Type B pancreatic cell (in vitro differentiated cells): Measurements from ENCODE around the gene SHC1. TPM values are rescaled to one million over a fixed set of nuclear protein-coding genes. Genes with fewer than 3 reads are reported as not detected.

ENCODE experiments used
- DNase-seq: peaks from one replicate; pipeline ENCODE4 v3.0.0; 2021; ENCODE audit warnings: mixed read lengths; ENCODE audit not compliant: unreplicated experiment; ENCODE audit errors: extremely low spot score
- H3K27ac Mint-ChIP-seq: 2 replicates; pipeline ENCODE4 v1.8.0; 2021; ENCODE audit warnings: mild to moderate bottlenecking, mixed read lengths
- H3K27me3 Mint-ChIP-seq: 2 replicates; pipeline ENCODE4 v1.8.0; 2021; ENCODE audit warnings: mixed read lengths
- H3K36me3 Mint-ChIP-seq: 2 replicates; pipeline ENCODE4 v1.8.0; 2021; ENCODE audit warnings: mixed read lengths
- H3K4me1 Mint-ChIP-seq: one replicate; pipeline ENCODE4 v1.8.0; 2021; ENCODE audit warnings: mixed read lengths; ENCODE audit not compliant: unreplicated experiment
- H3K4me3 Mint-ChIP-seq: 2 replicates; pipeline ENCODE4 v1.8.0; 2021; ENCODE audit warnings: mild to moderate bottlenecking, mixed read lengths
- H3K9me3 Mint-ChIP-seq: 2 replicates; pipeline ENCODE4 v1.8.0; 2021; ENCODE audit warnings: mixed read lengths
- total RNA-seq: library from RNA; stranded (reverse); gene quantifications from 2 replicates; pipeline ENCODE4 v1.2.1, GENCODE V29; 2021; ENCODE audit warnings: low replicate concordance
- TF ChIP-seq, protein P1 (sequence below): fragments of 200-600 bp; sonication (generic); conservative IDR thresholded peaks from 2 replicates; pipeline ENCODE4 v1.5.0; 2021; ENCODE audit warnings: antibody characterized with exemption, mild to moderate bottlenecking

The SHC1 gene
- total RNA-seq, 1 donor from 2014 or later = 87.8 TPM

GRCh38 chr1:154959426-154959780, 11.1 kb downstream of the SHC1 start:
- Mint-ChIP-seq H3K4me1 (peaks cover 55% of the 10 kb centered on the region), H3K27me3 (no peaks in the 10 kb centered on the region), H3K9me3 (no peaks in the 10 kb centered on the region), H3K27ac (no peak overlapping the region), H3K4me3 (peak overlapping the region; percentile 45), H3K36me3 (peaks cover 12% of the 10 kb centered on the region)
- TF ChIP-seq, protein P1, sequence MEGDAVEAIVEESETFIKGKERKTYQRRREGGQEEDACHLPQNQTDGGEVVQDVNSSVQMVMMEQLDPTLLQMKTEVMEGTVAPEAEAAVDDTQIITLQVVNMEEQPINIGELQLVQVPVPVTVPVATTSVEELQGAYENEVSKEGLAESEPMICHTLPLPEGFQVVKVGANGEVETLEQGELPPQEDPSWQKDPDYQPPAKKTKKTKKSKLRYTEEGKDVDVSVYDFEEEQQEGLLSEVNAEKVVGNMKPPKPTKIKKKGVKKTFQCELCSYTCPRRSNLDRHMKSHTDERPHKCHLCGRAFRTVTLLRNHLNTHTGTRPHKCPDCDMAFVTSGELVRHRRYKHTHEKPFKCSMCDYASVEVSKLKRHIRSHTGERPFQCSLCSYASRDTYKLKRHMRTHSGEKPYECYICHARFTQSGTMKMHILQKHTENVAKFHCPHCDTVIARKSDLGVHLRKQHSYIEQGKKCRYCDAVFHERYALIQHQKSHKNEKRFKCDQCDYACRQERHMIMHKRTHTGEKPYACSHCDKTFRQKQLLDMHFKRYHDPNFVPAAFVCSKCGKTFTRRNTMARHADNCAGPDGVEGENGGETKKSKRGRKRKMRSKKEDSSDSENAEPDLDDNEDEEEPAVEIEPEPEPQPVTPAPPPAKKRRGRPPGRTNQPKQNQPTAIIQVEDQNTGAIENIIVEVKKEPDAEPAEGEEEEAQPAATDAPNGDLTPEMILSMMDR = no peak
- no peak for DNase-seq

DNA sequence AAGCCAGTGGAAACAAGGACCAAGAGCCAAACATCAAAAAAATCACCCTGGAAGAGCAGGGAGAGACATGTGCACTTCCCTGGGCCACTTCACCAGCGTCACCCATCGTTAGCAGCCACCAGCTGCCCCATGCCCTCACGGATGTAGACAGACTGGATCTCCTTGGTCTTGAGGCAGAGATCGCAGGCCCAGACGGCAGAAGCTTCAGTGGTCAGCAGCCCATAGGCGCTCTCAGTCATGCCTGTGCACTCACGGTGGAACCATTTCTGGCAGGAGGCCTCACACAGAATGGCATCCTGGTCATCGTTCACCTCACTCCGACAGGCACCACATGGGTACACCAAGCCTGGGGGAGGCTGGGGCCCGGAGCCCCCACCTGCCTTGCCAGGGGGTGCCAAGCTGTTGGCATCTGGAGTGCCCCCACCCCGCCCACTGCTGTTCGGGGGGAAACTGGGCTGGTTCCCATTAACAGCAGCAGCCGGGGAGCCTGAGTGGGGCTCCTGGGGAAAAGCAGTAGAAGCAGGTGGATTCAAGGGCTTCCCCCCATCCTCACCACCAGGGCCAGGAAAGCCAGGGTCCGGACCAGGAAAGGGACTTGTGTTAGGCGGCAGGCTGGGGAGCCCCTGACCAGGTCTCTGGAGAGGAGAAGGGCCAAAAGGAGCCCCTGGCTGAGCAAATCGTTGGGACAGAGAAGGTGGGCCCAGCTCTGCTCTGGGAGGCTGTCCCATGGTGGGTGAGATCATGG, 11.7 kb downstream of the SHC1 start:
- peak overlapping the region; percentile 97 for H3K27ac Mint-ChIP-seq

DNA sequence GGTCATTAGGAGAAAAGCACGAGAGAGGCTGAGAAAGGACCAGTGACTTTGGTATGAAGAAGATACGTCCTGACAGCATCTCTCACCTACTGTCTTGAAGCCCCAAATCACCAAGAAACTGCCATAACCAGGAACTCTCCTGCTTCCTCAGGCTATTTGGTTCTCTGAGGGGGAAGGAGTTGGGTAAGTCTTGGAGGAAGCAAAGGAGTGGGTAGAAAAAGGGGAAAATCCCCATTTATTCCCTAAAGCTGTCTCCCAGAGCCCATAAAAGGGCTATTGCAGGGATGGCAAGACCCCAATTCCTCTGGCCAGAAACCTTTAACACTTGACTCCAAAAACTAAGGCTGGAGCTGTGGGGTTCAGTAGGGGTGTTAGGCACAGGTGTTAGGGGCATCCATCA, 12.5 kb downstream of the SHC1 start:
- Mint-ChIP-seq H3K36me3 (peaks cover 7% of the 10 kb centered on the region), H3K27ac (peak overlapping the region; percentile 97), H3K4me3 (peak overlapping the region; percentile 99), H3K27me3 (no peaks in the 10 kb centered on the region), H3K9me3 (no peaks in the 10 kb centered on the region), H3K4me1 (peaks cover 59% of the 10 kb centered on the region)
- TF ChIP-seq, protein P1 = no peak
- no peak for DNase-seq

More for the DNA sequence above, 11.7 kb downstream of the SHC1 start:
- Mint-ChIP-seq H3K4me3 (peak overlapping the region; percentile 17), H3K9me3 (no peaks in the 10 kb centered on the region), H3K36me3 (peaks cover 10% of the 10 kb centered on the region), H3K27me3 (no peaks in the 10 kb centered on the region), H3K4me1 (peaks cover 58% of the 10 kb centered on the region)
- TF ChIP-seq, protein P1 = no peak
- DNase-seq = no peak

DNA sequence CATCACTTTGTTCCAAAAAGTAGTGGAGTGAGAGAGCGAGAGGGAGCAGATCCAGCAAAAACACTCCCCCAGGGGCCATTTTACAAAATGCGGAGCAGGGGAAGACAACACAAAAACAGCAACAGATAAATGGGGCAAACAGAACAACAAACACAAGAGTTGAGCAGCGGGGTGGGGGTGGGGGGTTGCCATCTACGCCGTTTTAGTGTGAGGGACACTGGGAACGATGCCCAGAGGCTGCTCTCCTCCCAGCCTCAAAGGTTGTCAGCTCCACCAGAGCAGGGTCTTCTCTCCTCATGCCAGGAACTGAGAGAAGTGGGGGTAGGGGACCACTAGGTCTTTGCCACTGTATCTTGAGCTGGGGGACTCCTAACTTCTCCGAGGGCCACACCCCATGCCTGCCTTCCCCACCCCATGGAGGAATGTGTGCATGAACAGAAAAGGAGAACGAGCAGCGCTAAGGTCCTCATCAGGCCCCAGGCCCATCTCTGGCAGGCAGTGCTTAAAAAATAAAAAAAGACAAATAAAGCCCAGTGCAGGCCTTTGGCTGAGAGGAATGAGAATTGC, 13.4 kb downstream of the SHC1 start:
- DNase-seq = no peak
- peak overlapping the region; percentile 97 for H3K27ac Mint-ChIP-seq
- peaks cover 3% of the 10 kb centered on the region for H3K36me3 Mint-ChIP-seq
- no peaks in the 10 kb centered on the region for H3K27me3 Mint-ChIP-seq
- H3K4me1 Mint-ChIP-seq = peaks cover 62% of the 10 kb centered on the region
- H3K4me3 Mint-ChIP-seq = peak overlapping the region; percentile 99
- no peaks in the 10 kb centered on the region for H3K9me3 Mint-ChIP-seq
- TF ChIP-seq, protein P1 = no peak

- peak overlapping the region; percentile 97 for H3K27ac Mint-ChIP-seq
- TF ChIP-seq, protein P1 = no peak
- H3K27me3 Mint-ChIP-seq = no peaks in the 10 kb centered on the region
- no peak for DNase-seq
- H3K36me3 Mint-ChIP-seq = peaks cover 3% of the 10 kb centered on the region
- H3K9me3 Mint-ChIP-seq = no peaks in the 10 kb centered on the region
- peak overlapping the region; percentile 99 for H3K4me3 Mint-ChIP-seq
- H3K4me1 Mint-ChIP-seq = peaks cover 61% of the 10 kb centered on the region
Observed at GRCh38 chr1:154956544-154956941, 14.0 kb downstream of the SHC1 start.
